ENCODE data around the gene ARHGEF39. TPM values are rescaled to one million over a fixed set of nuclear protein-coding genes. Genes with fewer than 3 reads are reported as not detected.

The ARHGEF39 gene
- total and polyA plus RNA-seq, 9 of the 15 experiments (the other 6 are each of a cell fraction or from before 2014, with no cell fraction given) = 2.8 to 21.7 (median 12.9) TPM

DNA sequence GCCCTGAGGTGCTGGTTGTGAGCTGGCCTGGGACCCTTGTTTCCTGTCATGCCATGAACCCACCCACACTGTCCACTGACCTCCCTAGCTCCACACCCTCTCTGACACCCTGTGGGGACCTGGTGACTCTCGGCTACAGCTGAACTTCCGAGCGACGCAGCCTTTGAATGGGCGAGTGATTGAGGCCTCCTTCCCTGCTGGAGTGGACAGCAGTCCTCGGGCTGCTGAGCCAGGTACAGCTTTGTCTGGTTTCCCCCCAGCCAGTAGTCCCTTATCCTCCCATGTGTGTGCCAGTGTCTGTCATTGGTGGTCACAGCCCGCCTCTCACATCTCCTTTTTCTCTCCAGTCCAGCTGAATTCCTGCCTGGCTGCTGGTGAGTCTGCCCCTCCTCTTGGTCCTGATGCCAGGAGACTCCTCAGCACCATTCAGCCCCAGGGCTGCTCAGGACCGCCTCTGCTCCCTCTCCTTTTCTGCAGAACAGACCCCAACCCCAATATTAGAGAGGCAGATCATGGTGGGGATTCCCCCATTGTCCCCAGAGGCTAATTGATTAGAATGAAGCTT lies 14.9 kb upstream of the ARHGEF39 start:
- no peaks in the 10 kb centered on the region for H3K79me2 ChIP-seq (ENCODE audit: control insufficient read depth, insufficient read depth, low read length)
- intact Hi-C loops (cut with micrococcal nuclease) (no loop called here), in situ Hi-C loops (cut with MboI) (no loop called here)
- TF ChIP-seq, protein P1, sequence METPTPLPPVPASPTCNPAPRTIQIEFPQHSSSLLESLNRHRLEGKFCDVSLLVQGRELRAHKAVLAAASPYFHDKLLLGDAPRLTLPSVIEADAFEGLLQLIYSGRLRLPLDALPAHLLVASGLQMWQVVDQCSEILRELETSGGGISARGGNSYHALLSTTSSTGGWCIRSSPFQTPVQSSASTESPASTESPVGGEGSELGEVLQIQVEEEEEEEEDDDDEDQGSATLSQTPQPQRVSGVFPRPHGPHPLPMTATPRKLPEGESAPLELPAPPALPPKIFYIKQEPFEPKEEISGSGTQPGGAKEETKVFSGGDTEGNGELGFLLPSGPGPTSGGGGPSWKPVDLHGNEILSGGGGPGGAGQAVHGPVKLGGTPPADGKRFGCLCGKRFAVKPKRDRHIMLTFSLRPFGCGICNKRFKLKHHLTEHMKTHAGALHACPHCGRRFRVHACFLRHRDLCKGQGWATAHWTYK (CRISPR knock-in tag; IDR thresholded peaks at IDR 0.05) = no peak
- TF ChIP-seq HNRNPUL1 (IDR thresholded peaks at IDR 0.05; ENCODE audit: low read length) (no peak), ZNF133 (CRISPR knock-in tag; IDR thresholded peaks at IDR 0.05) (no peak), HDGF (IDR thresholded peaks at IDR 0.05) (no peak), RAD21 (CRISPR knock-in tag; conservative IDR thresholded peaks at IDR 0.05 in 1 of 2, IDR thresholded peaks at IDR 0.05 in 1 of 2) (no peak), KDM1A (IDR thresholded peaks at IDR 0.05) (no peak), DACH1 (IDR thresholded peaks at IDR 0.05; ENCODE audit: partially characterized antibody) (no peak)
- TF ChIP-seq, protein P2, sequence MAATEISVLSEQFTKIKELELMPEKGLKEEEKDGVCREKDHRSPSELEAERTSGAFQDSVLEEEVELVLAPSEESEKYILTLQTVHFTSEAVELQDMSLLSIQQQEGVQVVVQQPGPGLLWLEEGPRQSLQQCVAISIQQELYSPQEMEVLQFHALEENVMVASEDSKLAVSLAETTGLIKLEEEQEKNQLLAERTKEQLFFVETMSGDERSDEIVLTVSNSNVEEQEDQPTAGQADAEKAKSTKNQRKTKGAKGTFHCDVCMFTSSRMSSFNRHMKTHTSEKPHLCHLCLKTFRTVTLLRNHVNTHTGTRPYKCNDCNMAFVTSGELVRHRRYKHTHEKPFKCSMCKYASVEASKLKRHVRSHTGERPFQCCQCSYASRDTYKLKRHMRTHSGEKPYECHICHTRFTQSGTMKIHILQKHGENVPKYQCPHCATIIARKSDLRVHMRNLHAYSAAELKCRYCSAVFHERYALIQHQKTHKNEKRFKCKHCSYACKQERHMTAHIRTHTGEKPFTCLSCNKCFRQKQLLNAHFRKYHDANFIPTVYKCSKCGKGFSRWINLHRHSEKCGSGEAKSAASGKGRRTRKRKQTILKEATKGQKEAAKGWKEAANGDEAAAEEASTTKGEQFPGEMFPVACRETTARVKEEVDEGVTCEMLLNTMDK (IDR thresholded peaks at IDR 0.05; ENCODE audit: borderline replicate concordance, insufficient read depth, low read depth, low read length, poor library complexity, severe bottlenecking) = no peak
- TF ChIP-seq, protein P3, sequence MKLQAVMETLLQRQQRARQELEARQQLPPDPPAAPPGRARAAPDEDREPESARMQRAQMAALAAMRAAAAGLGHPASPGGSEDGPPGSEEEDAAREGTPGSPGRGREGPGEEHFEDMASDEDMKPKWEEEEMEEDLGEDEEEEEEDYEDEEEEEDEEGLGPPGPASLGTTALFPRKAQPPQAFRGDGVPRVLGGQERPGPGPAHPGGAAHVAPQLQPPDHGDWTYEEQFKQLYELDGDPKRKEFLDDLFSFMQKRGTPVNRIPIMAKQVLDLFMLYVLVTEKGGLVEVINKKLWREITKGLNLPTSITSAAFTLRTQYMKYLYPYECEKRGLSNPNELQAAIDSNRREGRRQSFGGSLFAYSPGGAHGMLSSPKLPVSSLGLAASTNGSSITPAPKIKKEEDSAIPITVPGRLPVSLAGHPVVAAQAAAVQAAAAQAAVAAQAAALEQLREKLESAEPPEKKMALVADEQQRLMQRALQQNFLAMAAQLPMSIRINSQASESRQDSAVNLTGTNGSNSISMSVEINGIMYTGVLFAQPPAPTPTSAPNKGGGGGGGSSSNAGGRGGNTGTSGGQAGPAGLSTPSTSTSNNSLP (IDR thresholded peaks at IDR 0.05; ENCODE audit: borderline replicate concordance, low read depth, low read length) = no peak
- TF ChIP-seq, protein P4, sequence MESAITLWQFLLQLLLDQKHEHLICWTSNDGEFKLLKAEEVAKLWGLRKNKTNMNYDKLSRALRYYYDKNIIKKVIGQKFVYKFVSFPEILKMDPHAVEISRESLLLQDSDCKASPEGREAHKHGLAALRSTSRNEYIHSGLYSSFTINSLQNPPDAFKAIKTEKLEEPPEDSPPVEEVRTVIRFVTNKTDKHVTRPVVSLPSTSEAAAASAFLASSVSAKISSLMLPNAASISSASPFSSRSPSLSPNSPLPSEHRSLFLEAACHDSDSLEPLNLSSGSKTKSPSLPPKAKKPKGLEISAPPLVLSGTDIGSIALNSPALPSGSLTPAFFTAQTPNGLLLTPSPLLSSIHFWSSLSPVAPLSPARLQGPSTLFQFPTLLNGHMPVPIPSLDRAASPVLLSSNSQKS (CRISPR knock-in tag; IDR thresholded peaks at IDR 0.05) = no peak
- no peak overlapping the region for H3K27ac ChIP-seq (ENCODE audit: extremely low read depth, low read depth, low read length)
- POLR2A ChIA-PET = interaction anchor here (0.7 to 1.9 kb wide), 5 partner anchors 10 to 52 kb away, joined by 3 to 6 read pairs (median 3); partner anchors contain the start of genes ARHGEF39, CCDC107, CREB3 and RMRP
- no peaks in the 10 kb centered on the region for H3K9me3 ChIP-seq (replicated peaks; ENCODE audit: control insufficient read depth, insufficient read depth, low read depth, low read length)
- H3K4me3 ChIP-seq = no peak overlapping the region
- H4K20me1 ChIP-seq (replicated peaks; ENCODE audit: control insufficient read depth, insufficient read depth, low read length) = no peaks in the 10 kb centered on the region
- no peak overlapping the region for H3K9ac ChIP-seq (ENCODE audit: insufficient read depth in 1 of 2, low read depth in 2 of 2, low read length in 2 of 2)
- no peak for ATAC-seq
- 61% methylated on average over 7 of the region's 8 CpGs for WGBS (ENCODE audit: insufficient coverage, low coverage, missing lambda C conversion rate)
- CTCF ChIA-PET (ENCODE audit: low intra/inter-chr PET ratio) = no interaction called here
- DNase-seq (ENCODE audit: extremely low read depth in 1 of 4, low spot score in 3 of 4) = no peak
- peaks cover 7% of the 10 kb centered on the region; the same call in 2 of the 3 replicates for H3K36me3 ChIP-seq (ENCODE audit: control insufficient read depth, insufficient read depth, low read length)
- no peaks in the 10 kb centered on the region for H3K9me1 ChIP-seq (ENCODE audit: control insufficient read depth, insufficient read depth, low read length)
- no peak overlapping the region for H3K4me2 ChIP-seq (ENCODE audit: insufficient read depth, low read length)
- FAIRE-seq = no peak
- no peaks in the 10 kb centered on the region for H3K27me3 ChIP-seq (ENCODE audit: control insufficient read depth in 2 of 2, insufficient read depth in 2 of 2, low read length in 2 of 2)
- no peak overlapping the region for H2AFZ ChIP-seq (ENCODE audit: low read depth, low read length)
- H3K4me1 ChIP-seq (replicated peaks in 1 of 2; ENCODE audit: control insufficient read depth in 2 of 2, insufficient read depth in 2 of 2, low read length in 2 of 2) = peaks cover 4 to 9% of the 10 kb centered on the region in 2 experiments; a peak in 4 of 5 replicates
- BruUV-seq (replicated peaks) = no TSS peak
